MG63 (cell line): ENCODE results near the gene IL26. TPM values are rescaled to one million over a fixed set of nuclear protein-coding genes. Genes with fewer than 3 reads are reported as not detected.

Source experiments
- DNase-seq: peaks from one replicate; pipeline ENCODE4 v3.0.0-alpha.2; 2020
- H3K27me3 ChIP-seq: fragments of 250-450 bp; sonication (Bioruptor Pico); 2 replicates; pipeline ENCODE4 v1.5.1; 2020; ENCODE audit warnings: mild to moderate bottlenecking, moderate library complexity
- H3K36me3 ChIP-seq: fragments of 250-450 bp; sonication (Bioruptor Pico); 2 replicates; pipeline ENCODE4 v1.5.1; 2020; ENCODE audit warnings: mild to moderate bottlenecking, moderate library complexity
- H3K4me3 ChIP-seq: fragments of 250-450 bp; sonication (Bioruptor Pico); 2 replicates; pipeline ENCODE4 v1.5.1; 2020; ENCODE audit warnings: mild to moderate bottlenecking, moderate library complexity
- H3K9me3 ChIP-seq: fragments of 250-450 bp; sonication (Bioruptor Pico); 2 replicates; pipeline ENCODE4 v1.5.1; 2020; ENCODE audit warnings: mild to moderate bottlenecking, moderate library complexity
- total RNA-seq: library from RNA; depleted of rRNA; stranded (reverse); fragments of >200 nt; shearing (Covaris generic); gene quantifications from 2 replicates; pipeline ENCODE4 v1.2.3, GENCODE V29; 2014; ENCODE audit warnings: low replicate concordance

The IL26 gene
- total RNA-seq, 1 experiment from 2014 or later = 1.6 TPM

- no peaks in the 10 kb centered on the region for H3K27me3 ChIP-seq
Measured at GRCh38 chr12:68246350-68246749, 20.7 kb upstream of the IL26 start.

GRCh38 chr12:68245180-68246021, 19.8 kb upstream of the IL26 start:
- H3K36me3 ChIP-seq = no peaks in the 10 kb centered on the region
- no peak for DNase-seq
- no peaks in the 10 kb centered on the region for H3K27me3 ChIP-seq
- no peaks in the 10 kb centered on the region; the same call in 1 of the 2 replicates for H3K9me3 ChIP-seq
- no peak overlapping the region for H3K4me3 ChIP-seq

More at GRCh38 chr12:68246350-68246749, 20.7 kb upstream of the IL26 start:
- no peaks in the 10 kb centered on the region; the same call in 1 of the 2 replicates for H3K9me3 ChIP-seq
- no peak for DNase-seq
- H3K36me3 ChIP-seq = no peaks in the 10 kb centered on the region
- H3K4me3 ChIP-seq = no peak overlapping the region

GRCh38 chr12:68242777-68243176, 17.2 kb upstream of the IL26 start:
- Histone ChIP-seq H3K36me3 (no peaks in the 10 kb centered on the region), H3K27me3 (no peaks in the 10 kb centered on the region), H3K9me3 (no peaks in the 10 kb centered on the region; the same call in 1 of the 2 replicates), H3K4me3 (no peak overlapping the region)
- no peak for DNase-seq

GRCh38 chr12:68240975-68241374, 15.4 kb upstream of the IL26 start:
- H3K36me3 ChIP-seq = no peaks in the 10 kb centered on the region
- H3K9me3 ChIP-seq = no peaks in the 10 kb centered on the region
- no peak overlapping the region for H3K4me3 ChIP-seq
- H3K27me3 ChIP-seq = no peaks in the 10 kb centered on the region
- DNase-seq = no peak

- no peaks in the 10 kb centered on the region for H3K9me3 ChIP-seq
- peak; percentile 69 for DNase-seq
- no peaks in the 10 kb centered on the region for H3K27me3 ChIP-seq
- no peak overlapping the region for H3K4me3 ChIP-seq
- H3K36me3 ChIP-seq = no peaks in the 10 kb centered on the region
Measured at GRCh38 chr12:68240079-68240478, 14.5 kb upstream of the IL26 start.

GRCh38 chr12:68239309-68239982, 13.8 kb upstream of the IL26 start:
- H3K9me3 ChIP-seq = no peaks in the 10 kb centered on the region
- H3K36me3 ChIP-seq = no peaks in the 10 kb centered on the region
- no peaks in the 10 kb centered on the region for H3K27me3 ChIP-seq
- no peak for DNase-seq
- no peak overlapping the region for H3K4me3 ChIP-seq

GRCh38 chr12:68237619-68238018, 12.0 kb upstream of the IL26 start:
- no peak for DNase-seq
- Histone ChIP-seq H3K36me3 (no peaks in the 10 kb centered on the region), H3K4me3 (no peak overlapping the region), H3K9me3 (no peaks in the 10 kb centered on the region), H3K27me3 (no peaks in the 10 kb centered on the region)

- Histone ChIP-seq H3K4me3 (no peak overlapping the region), H3K27me3 (no peaks in the 10 kb centered on the region), H3K36me3 (no peaks in the 10 kb centered on the region), H3K9me3 (no peaks in the 10 kb centered on the region)
- DNase-seq = no peak
Measured at GRCh38 chr12:68237078-68237477, 11.5 kb upstream of the IL26 start.

- no peak for DNase-seq
- Histone ChIP-seq H3K36me3 (no peaks in the 10 kb centered on the region), H3K4me3 (no peak overlapping the region), H3K27me3 (no peaks in the 10 kb centered on the region), H3K9me3 (no peaks in the 10 kb centered on the region)
Measured at GRCh38 chr12:68236421-68237059, 10.9 kb upstream of the IL26 start.

- no peaks in the 10 kb centered on the region for H3K9me3 ChIP-seq
- no peaks in the 10 kb centered on the region for H3K36me3 ChIP-seq
- no peak for DNase-seq
- no peak overlapping the region for H3K4me3 ChIP-seq
- H3K27me3 ChIP-seq = no peaks in the 10 kb centered on the region
Measured at GRCh38 chr12:68235576-68235975, 10.0 kb upstream of the IL26 start.

- Histone ChIP-seq H3K27me3 (no peaks in the 10 kb centered on the region), H3K9me3 (no peaks in the 10 kb centered on the region), H3K4me3 (no peak overlapping the region), H3K36me3 (no peaks in the 10 kb centered on the region)
- no peak for DNase-seq
Measured at GRCh38 chr12:68234140-68234539, 8.5 kb upstream of the IL26 start.

- Histone ChIP-seq H3K27me3 (no peaks in the 10 kb centered on the region), H3K4me3 (no peak overlapping the region), H3K36me3 (no peaks in the 10 kb centered on the region), H3K9me3 (no peaks in the 10 kb centered on the region)
- DNase-seq = no peak
Measured at GRCh38 chr12:68233498-68233897, 7.9 kb upstream of the IL26 start.

GRCh38 chr12:68231691-68232090, 6.1 kb upstream of the IL26 start:
- no peak overlapping the region for H3K4me3 ChIP-seq
- DNase-seq = no peak

GRCh38 chr12:68231229-68231628, 5.6 kb upstream of the IL26 start:
- H3K27me3 ChIP-seq = no peaks in the 10 kb centered on the region
- no peaks in the 10 kb centered on the region for H3K9me3 ChIP-seq
- H3K4me3 ChIP-seq = no peak overlapping the region
- no peak for DNase-seq
- H3K36me3 ChIP-seq = no peaks in the 10 kb centered on the region

More at GRCh38 chr12:68231691-68232090, 6.1 kb upstream of the IL26 start:
- Histone ChIP-seq H3K27me3 (no peaks in the 10 kb centered on the region), H3K36me3 (no peaks in the 10 kb centered on the region), H3K9me3 (no peaks in the 10 kb centered on the region)

GRCh38 chr12:68229956-68230355, 4.3 kb upstream of the IL26 start:
- no peaks in the 10 kb centered on the region for H3K27me3 ChIP-seq
- no peak for DNase-seq
- no peak overlapping the region for H3K4me3 ChIP-seq
- no peaks in the 10 kb centered on the region for H3K36me3 ChIP-seq
- no peaks in the 10 kb centered on the region for H3K9me3 ChIP-seq

- Histone ChIP-seq H3K4me3 (no peak overlapping the region), H3K27me3 (no peaks in the 10 kb centered on the region), H3K9me3 (no peaks in the 10 kb centered on the region), H3K36me3 (no peaks in the 10 kb centered on the region)
- DNase-seq = no peak
Measured at GRCh38 chr12:68227356-68227755, 1.7 kb upstream of the IL26 start.

- Histone ChIP-seq H3K36me3 (no peaks in the 10 kb centered on the region), H3K4me3 (no peak overlapping the region), H3K27me3 (no peaks in the 10 kb centered on the region), H3K9me3 (no peaks in the 10 kb centered on the region)
- peak; percentile 21 for DNase-seq
Measured at GRCh38 chr12:68224613-68225285, 861 bp downstream of the IL26 start.
